Liver (tissue), 9 donors: ENCODE results near the gene TBC1D22B. TPM values are rescaled to one million over a fixed set of nuclear protein-coding genes. Genes with fewer than 3 reads are reported as not detected.

ENCODE experiments used
- DNase-seq: peaks from one replicate; pipeline ENCODE4 v3.0.0-alpha.2; 2017; ENCODE audit warnings: low spot score
- H3K27ac ChIP-seq, 2 donors: one replicate each; pipeline ENCODE4 v1.7.0; 2013; ENCODE audit warnings: inconsistent platforms in 2 of 2, low read length in 2 of 2, control low read depth in 1 of 2, low read depth in 1 of 2, mild to moderate bottlenecking in 1 of 2
- H3K27me3 ChIP-seq, 4 donors: one replicate each; pipeline versions ENCODE4 v1.6.1 to v1.7.0; 2013; ENCODE audit warnings: low read length in 3 of 4, inconsistent platforms in 1 of 4, mild to moderate bottlenecking in 1 of 4, moderate library complexity in 1 of 4; ENCODE audit not compliant: control insufficient read depth in 4 of 4, insufficient read depth in 4 of 4
- H3K36me3 ChIP-seq, 4 donors: one replicate each; pipeline versions ENCODE4 v1.6.1 to v1.7.0; 2013; ENCODE audit warnings: low read length in 3 of 4, mild to moderate bottlenecking in 3 of 4, low read depth in 1 of 4, moderate library complexity in 1 of 4; ENCODE audit not compliant: control insufficient read depth in 4 of 4, insufficient read depth in 3 of 4
- H3K4me1 ChIP-seq, 4 donors: one replicate each; pipeline versions ENCODE4 v1.6.1 to v1.7.0; 2013; ENCODE audit warnings: low read length in 3 of 4, mild to moderate bottlenecking in 3 of 4, moderate library complexity in 1 of 4; ENCODE audit not compliant: control insufficient read depth in 4 of 4, insufficient read depth in 4 of 4
- H3K4me3 ChIP-seq, 3 donors: one replicate each; pipeline versions ENCODE4 v1.6.1 to v1.7.0; 2013; ENCODE audit warnings: low read length in 3 of 3, control low read depth in 1 of 3, low read depth in 1 of 3, mild to moderate bottlenecking in 1 of 3
- H3K9ac ChIP-seq, 2 donors: one replicate each; pipeline ENCODE4 v1.7.0; 2013; ENCODE audit warnings: low read length in 2 of 2, mild to moderate bottlenecking in 2 of 2, moderate library complexity in 2 of 2, control low read depth in 1 of 2, low read depth in 1 of 2
- H3K9me3 ChIP-seq, 4 donors: one replicate each; pipeline versions ENCODE4 v1.6.1 to v1.7.0; 2013; ENCODE audit warnings: low read length in 3 of 4; ENCODE audit not compliant: control insufficient read depth in 4 of 4
- ATF3 ChIP-seq: IDR thresholded peaks from 2 replicates; pipeline ENCODE4 v1.6.1; 2016; ENCODE audit warnings: antibody characterized with exemption
- HNF4A ChIP-seq, 2 donors: conservative IDR thresholded peaks; 2 replicates each; pipeline ENCODE4 v1.6.1; 2016; ENCODE audit warnings: antibody characterized with exemption in 2 of 2, mild to moderate bottlenecking in 2 of 2
- HNF4G ChIP-seq: IDR thresholded peaks from 2 replicates; pipeline ENCODE4 v1.6.1; 2016; ENCODE audit warnings: antibody characterized with exemption
- JUND ChIP-seq, 2 donors: IDR thresholded peaks; 2 replicates each; pipeline ENCODE4 v1.6.1; 2016; ENCODE audit warnings: antibody characterized with exemption in 2 of 2
- MAX ChIP-seq: IDR thresholded peaks from 2 replicates; pipeline ENCODE4 v1.6.1; 2016; ENCODE audit warnings: antibody characterized with exemption
- NR2F2 ChIP-seq: IDR thresholded peaks from 2 replicates; pipeline ENCODE4 v1.6.1; 2016; ENCODE audit warnings: antibody characterized with exemption
- RAD21 ChIP-seq, 2 donors: IDR thresholded peaks; 2 replicates each; pipeline ENCODE4 v1.6.1; 2016; ENCODE audit warnings: antibody characterized with exemption in 2 of 2, mild to moderate bottlenecking in 2 of 2
- REST ChIP-seq: IDR thresholded peaks from 2 replicates; pipeline ENCODE4 v1.6.1; 2016; ENCODE audit warnings: antibody characterized with exemption, mild to moderate bottlenecking
- RXRA ChIP-seq, 2 donors: IDR thresholded peaks; 2 replicates each; pipeline ENCODE4 v1.6.1; 2017 to 2018; ENCODE audit warnings: antibody characterized with exemption in 2 of 2, mild to moderate bottlenecking in 1 of 2
- SP1 ChIP-seq: IDR thresholded peaks from 2 replicates; pipeline ENCODE4 v1.6.1; 2018; ENCODE audit warnings: antibody characterized with exemption, mild to moderate bottlenecking
- TAF1 ChIP-seq: conservative IDR thresholded peaks from 2 replicates; pipeline ENCODE4 v1.6.1; 2016; ENCODE audit warnings: antibody characterized with exemption, mild to moderate bottlenecking
- YY1 ChIP-seq: IDR thresholded peaks from 2 replicates; pipeline ENCODE4 v1.6.1; 2016; ENCODE audit warnings: antibody characterized with exemption, mild to moderate bottlenecking
- WGBS: extraction: QIAGEN DNeasy Blood & Tissue Kit; methylation state at CpG from one replicate; pipeline ENCODE4 v1.1.7; 2013; 5-methylcytosine and 5-hydroxymethylcytosine counted together
- polyA plus RNA-seq, 2 donors: library from polyadenylated mRNA; stranded (reverse) in 1 of 2; unstranded in 1 of 2; fragments of 200-250 nt in 1 of 2; fragments of >200 nt in 1 of 2; fragmentation: Nextera tagmentation in 1 of 2; extraction: Ambion mirVana in 1 of 2; gene quantifications; one replicate each; pipeline versions ENCODE4 v1.2.1 to v1.2.3, GENCODE V29; 2013 to 2015
- total RNA-seq, 2 donors: library from RNA; depleted of rRNA; stranded (reverse); fragments of >200 nt; gene quantifications; one replicate each; pipeline ENCODE4 v1.2.3, GENCODE V29; 2014
- TF ChIP-seq, protein P1 (sequence below): IDR thresholded peaks from 2 replicates; pipeline ENCODE4 v1.6.1; 2016; ENCODE audit warnings: antibody characterized with exemption
- TF ChIP-seq, protein P2 (sequence below): fragments of 150-350 bp; IDR thresholded peaks from 2 replicates; pipeline ENCODE4 v1.5.1; 2017; ENCODE audit warnings: improper control_type of control experiment, low read depth, low read length; ENCODE audit not compliant: missing input control
- donor health status: healthy.
- donor health status: healthy.
- donor health status: healthy.
- donor health status: healthy.
- donor health status: healthy.

TBC1D22B gene
- total and polyA plus RNA-seq, 4 donors: 1.4 to 10.7 (median 1.9) TPM

DNA sequence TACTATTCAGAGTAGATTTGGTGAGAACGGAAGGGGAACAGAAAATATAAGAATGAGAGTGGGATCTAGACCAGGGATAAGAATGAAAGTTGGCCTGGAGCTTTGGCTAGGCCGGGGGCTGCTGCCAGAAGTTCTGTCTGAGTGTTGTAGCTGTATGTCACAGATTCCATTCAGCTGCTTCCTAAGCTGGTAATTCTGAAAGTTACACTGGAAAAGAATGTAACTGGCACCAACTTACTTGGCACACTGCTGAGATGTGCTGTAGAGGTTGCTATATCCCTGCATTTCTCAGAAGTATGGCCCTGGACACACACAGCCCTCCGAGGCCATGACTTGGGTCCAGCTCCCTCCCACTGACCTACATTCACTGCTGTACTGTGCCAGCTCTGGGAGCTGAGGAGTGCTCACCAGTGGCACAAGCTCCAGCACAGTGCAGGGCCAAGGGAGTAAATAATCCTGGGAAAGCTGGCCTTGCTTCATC lies 26.1 kb downstream of the TBC1D22B start:
- Histone ChIP-seq H3K36me3 (peaks cover 0 to 15% (median 6%) of the 10 kb centered on the region in 4 donors), H3K4me3 (no peak overlapping the region), H3K9ac (no peak overlapping the region), H3K27me3 (no peaks in the 10 kb centered on the region), H3K27ac (peak overlapping the region; percentile 56 to 73), H3K9me3 (no peaks in the 10 kb centered on the region), H3K4me1 (peaks cover 8 to 39% (median 34%) of the 10 kb centered on the region in 4 donors)
- no peak for DNase-seq
- WGBS: 54% methylated on average over 3 of the region's 3 CpGs
- TF ChIP-seq NR2F2 (no peak), MAX (peak; percentile 70), SP1 (peak; percentile 69), REST (peak; percentile 55), RAD21 (IDR thresholded peaks at IDR 0.05) (peak; percentile 44 to 54), JUND (IDR thresholded peaks at IDR 0.05) (peak; percentile 78 to 79), HNF4A (conservative IDR thresholded peaks at IDR 0.05) (peak; percentile 75 to 80), HNF4G (peak; percentile 45), YY1 (peak; percentile 58), RXRA (IDR thresholded peaks at IDR 0.05) (peak; percentile 83 to 84)
- TF ChIP-seq, protein P1, sequence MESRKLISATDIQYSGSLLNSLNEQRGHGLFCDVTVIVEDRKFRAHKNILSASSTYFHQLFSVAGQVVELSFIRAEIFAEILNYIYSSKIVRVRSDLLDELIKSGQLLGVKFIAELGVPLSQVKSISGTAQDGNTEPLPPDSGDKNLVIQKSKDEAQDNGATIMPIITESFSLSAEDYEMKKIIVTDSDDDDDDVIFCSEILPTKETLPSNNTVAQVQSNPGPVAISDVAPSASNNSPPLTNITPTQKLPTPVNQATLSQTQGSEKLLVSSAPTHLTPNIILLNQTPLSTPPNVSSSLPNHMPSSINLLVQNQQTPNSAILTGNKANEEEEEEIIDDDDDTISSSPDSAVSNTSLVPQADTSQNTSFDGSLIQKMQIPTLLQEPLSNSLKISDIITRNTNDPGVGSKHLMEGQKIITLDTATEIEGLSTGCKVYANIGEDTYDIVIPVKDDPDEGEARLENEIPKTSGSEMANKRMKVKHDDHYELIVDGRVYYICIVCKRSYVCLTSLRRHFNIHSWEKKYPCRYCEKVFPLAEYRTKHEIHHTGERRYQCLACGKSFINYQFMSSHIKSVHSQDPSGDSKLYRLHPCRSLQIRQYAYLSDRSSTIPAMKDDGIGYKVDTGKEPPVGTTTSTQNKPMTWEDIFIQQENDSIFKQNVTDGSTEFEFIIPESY: no peak
- TF ChIP-seq, protein P2, sequence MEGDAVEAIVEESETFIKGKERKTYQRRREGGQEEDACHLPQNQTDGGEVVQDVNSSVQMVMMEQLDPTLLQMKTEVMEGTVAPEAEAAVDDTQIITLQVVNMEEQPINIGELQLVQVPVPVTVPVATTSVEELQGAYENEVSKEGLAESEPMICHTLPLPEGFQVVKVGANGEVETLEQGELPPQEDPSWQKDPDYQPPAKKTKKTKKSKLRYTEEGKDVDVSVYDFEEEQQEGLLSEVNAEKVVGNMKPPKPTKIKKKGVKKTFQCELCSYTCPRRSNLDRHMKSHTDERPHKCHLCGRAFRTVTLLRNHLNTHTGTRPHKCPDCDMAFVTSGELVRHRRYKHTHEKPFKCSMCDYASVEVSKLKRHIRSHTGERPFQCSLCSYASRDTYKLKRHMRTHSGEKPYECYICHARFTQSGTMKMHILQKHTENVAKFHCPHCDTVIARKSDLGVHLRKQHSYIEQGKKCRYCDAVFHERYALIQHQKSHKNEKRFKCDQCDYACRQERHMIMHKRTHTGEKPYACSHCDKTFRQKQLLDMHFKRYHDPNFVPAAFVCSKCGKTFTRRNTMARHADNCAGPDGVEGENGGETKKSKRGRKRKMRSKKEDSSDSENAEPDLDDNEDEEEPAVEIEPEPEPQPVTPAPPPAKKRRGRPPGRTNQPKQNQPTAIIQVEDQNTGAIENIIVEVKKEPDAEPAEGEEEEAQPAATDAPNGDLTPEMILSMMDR: no peak

- H3K27ac ChIP-seq: no peak overlapping the region
- WGBS: 97% methylated on average over 4 of the region's 4 CpGs
- TF ChIP-seq, protein P2: no peak
- TF ChIP-seq RAD21 (IDR thresholded peaks at IDR 0.05) (no peak), ATF3 (no peak), HNF4A (conservative IDR thresholded peaks at IDR 0.05) (no peak), TAF1 (no peak), REST (no peak)
- TF ChIP-seq, protein P1: no peak
- H3K9ac ChIP-seq: no peak overlapping the region
- DNase-seq: no peak
- H3K4me1 ChIP-seq: peaks cover 6 to 28% (median 24%) of the 10 kb centered on the region in 4 donors
- H3K36me3 ChIP-seq: peaks cover 0 to 15% (median 7%) of the 10 kb centered on the region in 4 donors
- no peaks in the 10 kb centered on the region for H3K27me3 ChIP-seq
- H3K9me3 ChIP-seq: no peaks in the 10 kb centered on the region
- no peak overlapping the region for H3K4me3 ChIP-seq
These were observed 27.2 kb downstream of the TBC1D22B start for GRCh38 chr6:37284781-37285180.
